Fibroblast of lung (primary cell): ENCODE data around the gene GAPVD1. TPM values are rescaled to one million over a fixed set of nuclear protein-coding genes. Genes with fewer than 3 reads are reported as not detected.
"Not testable (repeated sequence)": the region's sequence is repeated elsewhere in the genome, so short reads cannot be mapped to it uniquely, and the experiment has no call there.

Source experiments
- DNase-seq, 2 donors: peaks; one replicate each; pipeline versions ENCODE4 v3.0.0 to v3.0.0-alpha.2; 2010; ENCODE audit warnings: low read depth in 2 of 2
- H2AFZ ChIP-seq: 2 replicates; pipeline ENCODE4 v1.5.1; 2012; ENCODE audit warnings: low read length, control low read depth, inconsistent platforms
- H3K27ac ChIP-seq: 2 replicates; pipeline ENCODE4 v1.5.1; 2011; ENCODE audit warnings: low read length, control low read depth; ENCODE audit not compliant: insufficient read depth
- H3K27me3 ChIP-seq: 2 replicates; pipeline ENCODE4 v1.5.1; 2011; ENCODE audit warnings: mild to moderate bottlenecking, low read length; ENCODE audit not compliant: control insufficient read depth, insufficient read depth
- H3K36me3 ChIP-seq: 2 replicates; pipeline ENCODE4 v1.5.1; 2011; ENCODE audit warnings: low read length; ENCODE audit not compliant: control insufficient read depth, insufficient read depth
- H3K4me1 ChIP-seq: 2 replicates; pipeline ENCODE4 v1.5.1; 2011; ENCODE audit warnings: low read length; ENCODE audit not compliant: control insufficient read depth, insufficient read depth; ENCODE audit errors: extremely low read depth
- H3K4me2 ChIP-seq: 2 replicates; pipeline ENCODE4 v1.5.1; 2011; ENCODE audit warnings: low read length, control low read depth; ENCODE audit not compliant: insufficient read depth; ENCODE audit errors: extremely low read depth
- H3K4me3 ChIP-seq, 4 experiments: fragments of 200-600 bp in 1 of 4; sonication (generic) in 1 of 4; replicated peaks in 1 of 4; 2 replicates each; pipeline ENCODE4 v1.5.1; 2011 to 2016; ENCODE audit warnings: low read length in 4 of 4, low read depth in 3 of 4, mild to moderate bottlenecking in 3 of 4, control low read depth in 2 of 4, inconsistent platforms in 1 of 4, mixed read lengths in 1 of 4; ENCODE audit not compliant: insufficient read depth in 1 of 4; ENCODE audit errors: control extremely low read depth in 1 of 4
- H3K79me2 ChIP-seq: 2 replicates; pipeline ENCODE4 v1.5.1; 2012; ENCODE audit warnings: mild to moderate bottlenecking, low read length, inconsistent platforms; ENCODE audit not compliant: control insufficient read depth, insufficient read depth
- H3K9ac ChIP-seq: 2 replicates; pipeline ENCODE4 v1.5.1; 2011; ENCODE audit warnings: mild to moderate bottlenecking, low read length, control low read depth; ENCODE audit not compliant: insufficient read depth
- H3K9me3 ChIP-seq: 2 replicates; pipeline ENCODE4 v1.5.1; 2012; ENCODE audit warnings: low read depth, low read length; ENCODE audit not compliant: control insufficient read depth, insufficient read depth
- H4K20me1 ChIP-seq: 2 replicates; pipeline ENCODE4 v1.5.1; 2011; ENCODE audit warnings: low read length; ENCODE audit not compliant: control insufficient read depth, insufficient read depth; ENCODE audit errors: extremely low read depth
- CTCF ChIP-seq, 2 donors: IDR thresholded peaks in 1 of 2; conservative IDR thresholded peaks in 1 of 2; 1 replicate in 1 of 2; 2 replicates in 1 of 2; pipeline ENCODE4 v1.5.1; 2011 to 2012; ENCODE audit warnings: low read length in 2 of 2, control low read depth in 1 of 2, inconsistent platforms in 1 of 2, low read depth in 1 of 2, mild to moderate bottlenecking in 1 of 2
- EZH2 ChIP-seq: IDR thresholded peaks from 2 replicates; pipeline ENCODE4 v1.5.1; 2012; ENCODE audit warnings: low read length, control low read depth, mild to moderate bottlenecking; ENCODE audit errors: missing control alignments
- polyA plus RNA-seq, 2 donors: library from polyadenylated mRNA; depleted of rRNA in 1 of 2; stranded (reverse) in 1 of 2; unstranded in 1 of 2; fragments of >200 nt; gene quantifications; 2 replicates each; pipeline ENCODE4 v1.2.1, GENCODE V29; 2011 to 2012; ENCODE audit warnings: missing spikeins in 1 of 2
- total RNA-seq: library from RNA; depleted of rRNA; stranded (reverse); fragments of >200 nt; gene quantifications from 2 replicates; pipeline ENCODE4 v1.2.1, GENCODE V29; 2014

The GAPVD1 gene
- total and polyA plus RNA-seq, 2 donors (not counting 1 experiment from before 2014, with no cell fraction given), result 23.0 to 72.3 TPM

- Histone ChIP-seq H2AFZ (no peak overlapping the region), H3K4me1 (no peaks in the 10 kb centered on the region), H3K27ac (no peak overlapping the region), H3K79me2 (no peaks in the 10 kb centered on the region), H3K4me3 (no peak overlapping the region), H3K9me3 (no peaks in the 10 kb centered on the region), H3K4me2 (no peak overlapping the region), H3K27me3 (no peaks in the 10 kb centered on the region), H4K20me1 (no peaks in the 10 kb centered on the region), H3K9ac (no peak overlapping the region), H3K36me3 (no peaks in the 10 kb centered on the region)
- no peak for TF ChIP-seq EZH2
- TF ChIP-seq CTCF (conservative IDR thresholded peaks at IDR 0.05 in 1 of 2, IDR thresholded peaks at IDR 0.05 in 1 of 2; ENCODE audit: low read depth in 1 of 2, low read length in 2 of 2), result no peak
- no peak for DNase-seq
Measured at GRCh38 chr9:125227761-125228160, 33.9 kb upstream of the GAPVD1 start.

GRCh38 chr9:125233678-125234077, 27.9 kb upstream of the GAPVD1 start:
- TF ChIP-seq EZH2 (no peak), CTCF (conservative IDR thresholded peaks at IDR 0.05 in 1 of 2, IDR thresholded peaks at IDR 0.05 in 1 of 2; ENCODE audit: low read depth in 1 of 2, low read length in 2 of 2) (no peak)
- Histone ChIP-seq H4K20me1 (peaks cover 7% of the 10 kb centered on the region), H3K27me3 (no peaks in the 10 kb centered on the region), H3K36me3 (peaks cover 14% of the 10 kb centered on the region), H3K9me3 (no peaks in the 10 kb centered on the region), H3K79me2 (peaks cover 38% of the 10 kb centered on the region), H3K4me2 (no peak overlapping the region), H3K4me3 (no peak overlapping the region), H3K4me1 (peaks cover 13% of the 10 kb centered on the region), H3K9ac (no peak overlapping the region), H2AFZ (no peak overlapping the region), H3K27ac (peak overlapping the region; percentile 65)
- DNase-seq, result peak; percentile 98 to 99

DNA sequence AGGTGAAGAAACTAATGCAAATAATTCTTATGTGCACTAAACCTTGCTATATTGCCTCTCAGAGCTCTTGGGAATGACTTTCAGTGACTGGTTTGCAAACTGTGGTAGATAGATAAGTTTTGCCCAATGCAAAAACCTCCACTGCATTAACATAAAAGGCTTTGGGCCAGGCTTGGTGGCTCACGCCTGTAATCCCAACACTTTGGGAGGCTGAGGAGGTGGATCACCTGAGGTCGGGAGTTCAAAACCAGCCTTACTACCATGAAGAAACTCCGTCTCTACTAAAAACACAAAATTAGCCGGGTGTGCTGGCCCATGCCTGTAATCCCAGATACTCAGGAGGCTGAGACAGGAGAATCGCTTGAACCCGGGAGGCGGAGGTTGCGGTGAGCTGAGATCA, 27.5 kb upstream of the GAPVD1 start:
- peaks cover 13% of the 10 kb centered on the region for H3K4me1 ChIP-seq
- H2AFZ ChIP-seq, H3K27me3 ChIP-seq, DNase-seq, H3K9ac ChIP-seq, H4K20me1 ChIP-seq, H3K9me3 ChIP-seq, H3K4me3 ChIP-seq, H3K4me2 ChIP-seq: not testable (repeated sequence)
- H3K27ac ChIP-seq, result peak overlapping the region; percentile 53
- H3K79me2 ChIP-seq, result peaks cover 42% of the 10 kb centered on the region
- H3K36me3 ChIP-seq, result peaks cover 18% of the 10 kb centered on the region
